HCT116 (cell line): ENCODE measurements around the gene PROSER3. TPM values are rescaled to one million over a fixed set of nuclear protein-coding genes. Genes with fewer than 3 reads are reported as not detected.

Experiments
- ATAC-seq: fragments of 200-7000 bp; cut with Tn5 transposase; 2 replicates; pipeline ENCODE4 v1.9.1; 2020; ENCODE audit warnings: mild to moderate bottlenecking, moderate library complexity
- BruUV-seq: library from RNA; stranded (reverse); fragments of 400-500 nt; replicated peaks from 2 replicates; lab custom pipeline; 2021; lab: Mats Ljungman, UMichigan
- CTCF ChIA-PET: fragments of 300-600 bp; sonication (Branson Sonifier 250); formaldehyde crosslinking; loops from one replicate; lab custom pipeline; 2021; ENCODE audit warnings: antibody characterized with exemption; lab: Charles Lee
- POLR2A ChIA-PET: fragments of 300-600, 350-600 bp; sonication (Branson Sonifier 250); formaldehyde crosslinking; loops from one replicate; lab custom pipeline; 2021; ENCODE audit warnings: antibody characterized with exemption; lab: Charles Lee
- RAD21 ChIA-PET, 2 experiments: fragments of 300-600 bp; sonication (Branson Sonifier 250); formaldehyde crosslinking; loops; one replicate each; lab custom pipeline; 2023; ENCODE audit warnings: low total read pairs in 2 of 2; ENCODE audit not compliant: uncharacterized antibody in 2 of 2, unreplicated experiment in 2 of 2, low non-redundant PET in 1 of 2; lab: Charles Lee
- DNase-seq: peaks from one replicate; pipeline ENCODE4 v3.0.0-alpha.2; 2010; ENCODE audit warnings: low read depth, low spot score
- H2AFZ ChIP-seq: fragments of 200-600 bp; shearing (Covaris generic), sonication (generic); 2 replicates; pipeline ENCODE4 v1.6.1; 2017; ENCODE audit warnings: low read depth, mixed run types, mixed read lengths, antibody characterized with exemption, low read length; ENCODE audit not compliant: poor library complexity, severe bottlenecking
- H3K27ac ChIP-seq: 2 replicates; pipeline ENCODE4 v1.5.1; 2012; ENCODE audit warnings: low read depth, low read length
- H3K27me3 ChIP-seq: fragments of 200-600 bp; sonication (generic); 2 replicates; pipeline ENCODE4 v1.6.1; 2016; ENCODE audit warnings: mixed run types, low read length, mixed read lengths; ENCODE audit not compliant: insufficient read depth
- H3K36me3 ChIP-seq, 2 experiments: fragments of 200-500 bp in 1 of 2; fragments of 200-600 bp in 1 of 2; sonication (Bioruptor generic) in 1 of 2; sonication (generic) in 1 of 2; 2 replicates each; pipeline versions ENCODE4 v1.5.1 to v1.6.1; 2014 to 2016; ENCODE audit warnings: low read length in 2 of 2, inconsistent platforms in 1 of 2, mixed read lengths in 1 of 2, mixed run types in 1 of 2; ENCODE audit not compliant: insufficient read depth in 2 of 2, control insufficient read depth in 1 of 2
- H3K4me1 ChIP-seq, 2 experiments: fragments of 200-600 bp in 1 of 2; sonication (generic) in 1 of 2; 2 replicates each; pipeline versions ENCODE4 v1.5.1 to v1.6.1; 2012 to 2017; ENCODE audit warnings: low read length in 2 of 2, inconsistent platforms in 1 of 2, mild to moderate bottlenecking in 1 of 2, mixed read lengths in 1 of 2, mixed run types in 1 of 2, moderate library complexity in 1 of 2; ENCODE audit not compliant: insufficient read depth in 2 of 2, control insufficient read depth in 1 of 2
- H3K4me2 ChIP-seq: fragments of 200-600 bp; sonication (generic); 2 replicates; pipeline ENCODE4 v1.6.1; 2017; ENCODE audit warnings: mixed run types, low read length, mixed read lengths
- H3K4me3 ChIP-seq, 2 experiments: fragments of 200-600 bp in 1 of 2; sonication (generic) in 1 of 2; replicated peaks in 1 of 2; 2 replicates each; pipeline ENCODE4 v1.5.1; 2011 to 2016; ENCODE audit warnings: low read length in 2 of 2, control low read depth in 1 of 2, low read depth in 1 of 2, mild to moderate bottlenecking in 1 of 2, mixed read lengths in 1 of 2, mixed run types in 1 of 2
- H3K79me2 ChIP-seq: fragments of 200-600 bp; sonication (generic); 2 replicates; pipeline ENCODE4 v1.6.1; 2017; ENCODE audit warnings: mild to moderate bottlenecking, mixed run types, low read length, moderate library complexity, mixed read lengths; ENCODE audit not compliant: insufficient read depth
- H3K9ac ChIP-seq: fragments of 200-600 bp; sonication (generic); 2 replicates; pipeline ENCODE4 v1.6.1; 2016; ENCODE audit warnings: low read length, mixed read lengths
- H3K9me2 ChIP-seq: fragments of 200-600 bp; sonication (generic), shearing (Covaris generic); 2 replicates; pipeline ENCODE4 v1.6.1; 2017; ENCODE audit warnings: mixed run types, mild to moderate bottlenecking, moderate library complexity; ENCODE audit not compliant: insufficient read depth
- H3K9me3 ChIP-seq, 2 experiments: fragments of 200-500 bp in 1 of 2; fragments of 200-600 bp in 1 of 2; sonication (Bioruptor generic) in 1 of 2; sonication (generic) in 1 of 2; 2 replicates each; pipeline ENCODE4 v1.6.1; 2014 to 2017; ENCODE audit warnings: low read length in 2 of 2, mixed read lengths in 2 of 2, inconsistent platforms in 1 of 2, low read depth in 1 of 2, mild to moderate bottlenecking in 1 of 2, mixed run types in 1 of 2, moderate library complexity in 1 of 2; ENCODE audit not compliant: control insufficient read depth in 1 of 2, insufficient read depth in 1 of 2
- H4K20me1 ChIP-seq: fragments of 200-600 bp; sonication (generic), shearing (Covaris generic); 2 replicates; pipeline ENCODE4 v1.6.1; 2017; ENCODE audit warnings: mixed run types, mild to moderate bottlenecking, moderate library complexity; ENCODE audit not compliant: insufficient read depth
- ATF3 ChIP-seq: IDR thresholded peaks from 2 replicates; pipeline ENCODE4 v1.6.1; 2012
- CBX3 ChIP-seq: IDR thresholded peaks from 2 replicates; pipeline ENCODE4 v1.6.1; 2012; ENCODE audit warnings: low read depth
- ELF1 ChIP-seq: IDR thresholded peaks from 2 replicates; pipeline ENCODE4 v1.6.1; 2012; ENCODE audit warnings: low read depth, borderline replicate concordance
- EZH2 ChIP-seq: fragments of 200-600 bp; sonication (generic); IDR thresholded peaks from 2 replicates; pipeline ENCODE4 v1.6.1; 2017; ENCODE audit warnings: antibody characterized with exemption, mixed run types
- FOSL1 ChIP-seq: IDR thresholded peaks from 2 replicates; pipeline ENCODE4 v1.6.1; 2012; ENCODE audit warnings: low read depth
- JUND ChIP-seq: IDR thresholded peaks from 2 replicates; pipeline ENCODE4 v1.6.1; 2012
- POLR2A ChIP-seq: IDR thresholded peaks from 2 replicates; pipeline ENCODE4 v1.7.0; 2011; ENCODE audit warnings: borderline replicate concordance; ENCODE audit not compliant: insufficient read depth, insufficient read length; ENCODE audit errors: extremely low read depth
- REST ChIP-seq: IDR thresholded peaks from 2 replicates; pipeline ENCODE4 v1.6.1; 2012; ENCODE audit warnings: low read depth
- SIN3A ChIP-seq: IDR thresholded peaks from 2 replicates; pipeline ENCODE4 v1.6.1; 2012; ENCODE audit warnings: low read depth
- TCF7L2 ChIP-seq: IDR thresholded peaks from 2 replicates; pipeline ENCODE4 v1.7.0; 2011; ENCODE audit warnings: borderline replicate concordance, inconsistent platforms; ENCODE audit not compliant: insufficient read depth, insufficient read length; ENCODE audit errors: extremely low read depth
- YY1 ChIP-seq: IDR thresholded peaks from 2 replicates; pipeline ENCODE4 v1.6.1; 2011; ENCODE audit warnings: low read length, low read depth, moderate library complexity, mild to moderate bottlenecking; ENCODE audit not compliant: insufficient replicate concordance; ENCODE audit errors: extremely low read depth
- ZBTB33 ChIP-seq: IDR thresholded peaks from 2 replicates; pipeline ENCODE4 v1.6.1; 2011; ENCODE audit warnings: mild to moderate bottlenecking, low read length, moderate library complexity; ENCODE audit not compliant: insufficient replicate concordance; ENCODE audit errors: extremely low read depth
- ZFX ChIP-seq: fragments of 450-650 bp; IDR thresholded peaks from 2 replicates; pipeline ENCODE4 v1.6.1; 2017
- intact Hi-C: fragments of 100-400 bp; cut with micrococcal nuclease; formaldehyde crosslinking; loops from 2 replicates; pipeline ENCODE4 v1.10.0; 2022
- total RNA-seq: library from RNA; stranded (reverse); gene quantifications from one replicate; pipeline ENCODE4 v1.2.1, GENCODE V29; 2021; ENCODE audit not compliant: unreplicated experiment

PROSER3 gene
- total RNA-seq, 1 experiment from 2014 or later = 42.5 TPM

- Histone ChIP-seq H3K4me1 (no peaks in the 10 kb centered on the region), H3K79me2 (no peaks in the 10 kb centered on the region), H3K9me2 (no peaks in the 10 kb centered on the region), H3K36me3 (no peaks in the 10 kb centered on the region), H3K4me3 (no peak overlapping the region), H3K4me2 (no peak overlapping the region), H3K27me3 (no peaks in the 10 kb centered on the region), H3K9me3 (no peaks in the 10 kb centered on the region), H2AFZ (no peak overlapping the region), H3K9ac (no peak overlapping the region), H4K20me1 (no peaks in the 10 kb centered on the region), H3K27ac (no peak overlapping the region)
- ATAC-seq = no peak
- no peak for DNase-seq
- ChIA-PET POLR2A (no interaction called here), RAD21 (no interaction called here), CTCF (no interaction called here)
- TF ChIP-seq CBX3 (no peak), REST (no peak), FOSL1 (no peak), POLR2A (no peak), EZH2 (no peak), ZFX (no peak), ELF1 (no peak), ZBTB33 (no peak), JUND (no peak), TCF7L2 (no peak), SIN3A (no peak), ATF3 (no peak), YY1 (no peak)
- no TSS peak for BruUV-seq
- intact Hi-C loops = no loop called here
Observed at GRCh38 chr19:35801828-35802227, 43.9 kb downstream of the PROSER3 start.
